NCI-H524 treated with DMSO at 0.1 percent for 48 hours (cell line): Measurements from ENCODE around the gene CLPTM1.
"Not testable (repeated sequence)": the region's sequence is repeated elsewhere in the genome, so short reads cannot be mapped to it uniquely, and the experiment has no call there.

Source experiments
- DNase-seq: peaks from one replicate; lab custom pipeline; 2025; lab: John Stamatoyannopoulos, UW

The CLPTM1 gene

DNA sequence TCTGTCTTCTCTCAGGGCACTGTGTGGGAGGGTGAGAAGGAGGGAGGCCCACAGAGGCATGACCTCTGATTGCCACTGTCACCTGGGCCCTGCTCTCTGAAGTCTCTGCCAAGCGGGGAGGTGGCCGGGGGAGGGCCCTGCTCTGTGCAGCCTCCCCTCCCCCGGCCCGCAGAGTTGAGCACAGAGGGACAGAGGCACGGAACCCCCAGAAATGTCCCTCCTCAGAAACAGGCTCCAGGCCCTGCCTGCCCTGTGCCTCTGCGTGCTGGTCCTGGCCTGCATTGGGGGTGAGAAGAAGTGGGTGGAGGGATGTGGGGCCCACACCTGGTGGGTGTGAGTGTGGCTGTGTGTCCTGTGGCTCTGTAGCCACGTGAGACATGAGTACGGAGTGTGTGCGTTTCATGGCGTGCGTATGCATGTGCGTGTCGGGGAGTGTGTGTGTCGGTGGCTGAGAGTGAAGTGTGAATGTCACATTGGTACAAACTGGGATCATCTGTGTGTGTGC is 13.1 kb upstream of the CLPTM1 start, which contains the start of gene APOC4:
Gene APOC4, plus strand, starts transcription at position 171 of the 505 bp plus-strand sequence. Its CDS starts 41 bp downstream, at position 212.
- DNase-seq, result no peak

DNA sequence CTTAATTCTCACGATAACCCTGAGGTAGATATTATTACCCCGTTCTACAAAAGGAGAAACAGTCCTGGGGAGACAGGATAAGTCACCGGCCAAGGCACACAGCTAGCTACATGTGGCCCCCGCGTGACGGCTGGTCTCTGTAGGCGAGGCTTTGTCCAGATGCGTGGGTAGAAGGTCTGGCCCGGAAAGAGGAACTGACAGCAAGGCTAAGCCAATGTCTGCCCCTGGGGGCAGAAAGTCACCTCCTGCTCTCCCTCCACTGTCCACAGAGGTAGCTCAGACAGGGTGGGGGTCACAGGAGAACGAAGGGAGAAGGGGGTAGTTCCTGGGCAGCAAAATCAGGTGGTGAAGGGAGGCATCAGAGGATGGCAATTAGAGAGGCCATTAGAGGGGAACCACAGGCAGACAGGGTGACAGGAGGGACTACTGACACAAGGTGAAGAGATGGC is 11.4 kb upstream of the CLPTM1 start:
- DNase-seq, result no peak

DNA sequence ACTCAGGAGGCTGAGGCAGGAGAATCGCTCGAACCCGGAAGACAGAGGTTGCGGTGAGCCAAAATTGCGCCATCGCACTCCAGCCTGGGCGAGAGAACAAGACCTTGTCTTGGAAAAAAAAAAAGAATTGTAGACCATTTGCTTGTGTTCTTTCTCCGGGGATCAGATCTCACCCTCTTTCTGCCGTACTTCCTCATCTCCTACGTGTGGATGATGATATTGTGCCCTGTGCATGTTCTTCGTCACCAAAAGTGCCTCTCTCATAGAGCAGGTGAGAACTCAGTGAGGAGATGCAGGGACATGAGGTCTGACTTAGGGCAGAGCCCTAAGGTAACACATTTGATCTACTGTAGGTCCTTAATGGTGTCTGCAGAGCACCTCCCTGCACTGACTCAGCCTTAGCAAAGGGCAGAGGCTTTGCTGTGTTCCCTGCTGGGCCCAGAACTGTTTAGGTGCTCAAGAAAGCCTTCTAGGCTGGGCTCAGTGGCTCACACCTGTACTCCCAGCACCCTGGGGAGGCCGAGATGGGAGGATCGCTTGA is 8.1 kb upstream of the CLPTM1 start:
- no peak for DNase-seq

DNA sequence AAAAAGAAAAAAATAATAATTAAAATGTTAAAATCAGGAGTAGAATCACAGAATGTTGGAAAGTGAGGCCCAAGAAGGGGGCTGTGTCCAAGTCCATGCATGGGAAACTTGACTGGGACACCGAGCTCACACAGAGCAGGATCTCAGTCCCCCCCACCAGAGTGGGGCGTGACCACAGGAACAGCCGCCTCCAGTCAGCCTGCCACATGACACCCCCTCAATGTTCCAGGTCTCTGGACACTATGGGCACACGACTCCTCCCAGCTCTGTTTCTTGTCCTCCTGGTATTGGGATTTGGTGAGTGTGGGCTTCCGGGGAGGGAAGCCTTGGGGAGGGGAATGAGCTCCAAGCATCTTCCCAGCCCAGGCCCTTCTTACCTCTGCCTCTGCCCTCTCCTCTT is 6.9 kb upstream of the CLPTM1 start:
- no peak for DNase-seq

DNA sequence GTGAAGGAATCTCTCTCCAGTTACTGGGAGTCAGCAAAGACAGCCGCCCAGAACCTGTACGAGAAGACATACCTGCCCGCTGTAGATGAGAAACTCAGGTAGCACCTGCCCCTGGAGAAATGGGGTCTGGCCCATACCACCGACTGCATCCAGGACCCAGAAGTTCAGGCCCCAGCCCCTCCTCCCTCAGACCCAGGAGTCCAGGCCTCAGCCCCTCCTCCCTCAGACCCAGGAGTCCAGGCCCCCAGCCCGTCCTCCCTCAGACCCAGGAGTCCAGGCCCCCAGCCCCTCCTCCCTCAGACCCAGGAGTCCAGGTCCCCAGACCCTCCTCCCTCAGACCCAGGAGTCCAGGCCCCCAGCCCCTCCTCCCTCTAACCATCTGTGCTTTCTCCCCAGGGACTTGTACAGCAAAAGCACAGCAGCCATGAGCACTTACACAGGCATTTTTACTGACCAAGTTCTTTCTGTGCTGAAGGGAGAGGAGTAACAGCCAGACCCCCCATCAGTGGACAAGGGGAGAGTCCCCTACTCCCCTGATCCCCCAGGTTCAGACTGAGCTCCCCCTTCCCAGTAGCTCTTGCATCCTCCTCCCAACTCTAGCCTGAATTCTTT is 6.3 kb upstream of the CLPTM1 start:
- DNase-seq, result no peak

DNA sequence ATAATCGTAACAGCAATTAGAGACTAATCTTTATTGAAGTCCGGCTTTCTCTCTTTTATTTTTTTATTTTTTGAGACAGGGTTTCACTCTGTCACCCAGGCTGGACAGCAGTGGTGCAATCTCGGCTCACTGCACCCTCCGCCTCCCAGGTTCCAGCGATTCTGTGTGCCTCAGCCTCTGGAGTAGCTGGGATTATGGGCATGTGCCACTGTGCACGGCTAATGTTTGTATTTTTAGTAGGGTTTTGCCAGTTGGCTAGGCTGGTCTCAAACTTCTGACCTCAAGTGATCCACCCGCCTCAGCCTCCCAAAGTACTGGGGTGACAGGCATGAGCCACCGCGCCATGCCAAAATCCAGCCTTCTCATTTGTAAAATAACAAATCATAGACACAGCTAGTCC is 5.6 kb upstream of the CLPTM1 start:
- no peak for DNase-seq

DNA sequence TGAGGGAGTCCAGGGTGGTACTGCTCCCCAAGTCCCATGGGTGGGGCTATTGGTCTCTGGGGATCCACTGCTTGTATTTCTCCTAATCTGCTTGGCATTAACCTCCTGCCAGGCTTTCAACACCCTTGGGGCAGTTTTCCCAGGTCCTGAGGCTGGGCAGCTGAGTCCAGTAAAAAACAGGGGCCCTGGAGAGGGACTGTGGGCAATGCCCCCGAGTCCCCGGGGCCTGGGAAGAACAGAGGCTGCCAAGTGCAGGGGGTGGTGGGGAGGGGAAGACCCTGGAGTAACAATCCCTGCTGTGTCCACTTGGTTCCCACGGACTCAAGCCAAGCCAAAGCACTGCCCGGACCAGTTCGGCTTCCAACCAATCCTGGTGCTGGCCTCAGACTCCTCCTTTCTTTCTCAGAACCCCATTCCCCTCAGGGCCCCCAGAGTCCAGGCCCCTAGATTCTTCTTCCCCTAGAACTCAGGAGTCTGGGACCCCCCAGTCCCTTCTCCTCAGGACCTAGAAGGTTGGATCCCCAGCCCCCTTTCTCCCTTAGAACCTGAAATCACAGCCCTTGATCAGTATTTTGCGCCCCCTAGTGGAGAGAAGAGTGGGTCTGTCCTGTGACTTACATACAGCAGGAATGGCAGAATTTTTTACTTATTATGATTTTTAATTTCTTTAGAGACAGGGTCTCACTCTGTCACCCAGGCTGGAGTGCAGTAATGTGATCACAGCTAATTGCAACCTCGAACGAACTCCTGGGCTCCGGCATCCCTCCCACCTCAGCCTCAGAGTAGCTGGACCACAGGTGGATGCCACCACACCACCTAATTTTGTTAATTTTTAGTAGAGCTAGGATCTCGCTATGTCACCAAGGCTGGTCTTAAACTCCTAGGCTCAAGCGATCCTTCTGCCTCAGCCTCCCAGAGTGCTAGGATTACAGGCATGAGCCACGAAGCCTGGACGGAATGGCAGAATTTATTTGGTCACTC is 3.7 kb upstream of the CLPTM1 start:
- DNase-seq, result peak; percentile 0

DNA sequence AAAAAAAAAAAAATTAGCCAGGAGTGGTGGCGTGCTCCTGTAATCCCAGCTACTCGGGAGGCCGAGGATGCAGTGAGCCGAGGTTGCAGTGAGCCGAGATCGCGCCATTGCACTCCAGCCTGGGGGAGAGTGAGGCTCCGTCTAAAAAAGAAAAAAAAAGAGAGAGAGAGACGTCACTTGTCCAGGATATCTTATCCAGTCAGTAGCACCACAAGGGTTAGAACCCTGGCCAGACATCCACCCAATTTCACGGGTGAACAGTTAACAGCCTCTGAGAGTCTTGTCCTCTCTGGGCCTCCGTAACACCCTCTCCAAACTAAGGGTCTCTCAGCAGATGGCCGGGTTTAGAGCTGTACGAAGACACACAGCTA is 917 bp upstream of the CLPTM1 start:
- no peak for DNase-seq

DNA sequence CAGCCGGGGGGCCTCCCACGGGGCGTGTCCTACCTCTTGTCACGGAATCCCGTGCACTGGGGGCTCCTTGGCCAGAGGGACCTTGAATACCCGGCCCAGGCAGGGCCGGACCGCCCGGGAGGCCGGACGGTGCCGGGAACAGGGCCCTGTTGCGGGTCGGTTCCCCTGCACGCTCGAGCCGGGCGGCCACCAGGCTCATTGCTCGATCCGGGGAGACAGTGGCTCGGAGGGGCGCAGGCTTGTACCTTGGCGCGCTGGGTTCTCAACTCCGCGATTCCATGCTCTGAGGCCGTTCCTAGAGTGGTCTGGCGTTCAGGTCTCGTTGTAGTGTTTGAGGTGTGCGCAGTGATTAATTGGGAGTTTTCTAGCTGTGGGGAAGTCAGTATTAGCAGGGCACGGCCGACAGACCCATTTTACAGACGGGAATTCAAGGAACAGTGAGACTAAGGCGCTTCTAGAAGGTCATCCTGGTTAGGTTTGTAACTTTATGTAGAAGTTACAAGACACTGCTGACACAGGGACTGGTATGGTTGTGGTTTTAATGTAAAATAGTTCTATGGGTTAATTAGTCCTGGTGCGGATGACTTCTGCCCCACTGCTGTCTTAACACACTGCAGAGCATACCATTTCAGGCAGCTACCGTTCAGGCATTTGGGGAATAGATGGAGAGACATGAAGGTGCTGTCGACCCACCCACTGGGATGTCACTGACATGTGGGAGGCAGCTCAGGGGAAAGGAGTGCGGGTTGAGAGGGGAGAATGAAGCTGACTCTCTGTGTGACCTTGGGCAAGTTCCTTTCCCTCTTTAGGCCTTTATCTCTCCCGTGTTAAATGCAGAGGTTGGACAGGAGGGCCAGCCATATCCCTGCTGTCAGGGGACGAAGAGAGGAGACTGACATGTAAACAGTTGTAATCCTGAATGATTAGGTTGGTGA is 592 bp downstream of the CLPTM1 start:
- no peak for DNase-seq

DNA sequence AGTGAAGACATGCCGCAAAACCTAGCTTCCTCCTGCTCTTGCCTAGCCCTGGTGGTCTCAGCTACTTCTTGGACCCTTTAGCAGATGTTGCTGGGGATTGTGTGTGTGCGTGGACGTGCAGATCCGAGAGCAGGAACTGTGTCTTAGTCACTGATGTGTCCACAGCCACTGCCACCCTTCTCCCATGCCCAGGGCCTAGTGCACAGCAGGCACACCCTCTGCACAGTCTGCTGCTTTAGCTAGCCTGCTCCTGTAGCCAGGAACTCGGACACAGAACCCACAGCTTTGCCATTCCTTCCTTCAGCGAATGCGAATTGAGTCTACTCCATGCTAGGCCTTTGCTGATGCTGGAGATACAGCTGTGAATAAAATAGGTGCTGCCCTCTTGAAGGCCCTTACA is 2.3 kb downstream of the CLPTM1 start:
- DNase-seq, result no peak

DNA sequence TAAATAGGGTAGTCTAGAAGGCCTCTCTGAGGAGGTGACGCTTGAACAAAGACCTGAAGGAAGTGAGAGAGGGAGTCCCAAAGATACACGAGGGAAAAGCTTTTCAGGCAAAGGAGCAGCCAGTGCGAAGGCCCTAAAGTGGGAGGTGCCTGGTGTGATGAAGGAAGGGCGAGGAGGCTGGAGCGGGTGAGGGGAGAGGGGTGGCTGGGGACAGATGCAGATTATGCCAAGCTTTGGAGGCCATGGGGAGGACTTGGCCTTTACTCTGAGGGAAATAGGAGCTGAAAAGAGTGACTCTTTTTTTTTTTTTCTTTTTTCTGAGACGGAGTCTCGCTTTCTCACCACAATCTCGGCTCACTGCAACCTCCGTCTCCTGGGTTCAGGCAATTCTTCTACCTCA is 2.9 kb downstream of the CLPTM1 start:
- no peak for DNase-seq

DNA sequence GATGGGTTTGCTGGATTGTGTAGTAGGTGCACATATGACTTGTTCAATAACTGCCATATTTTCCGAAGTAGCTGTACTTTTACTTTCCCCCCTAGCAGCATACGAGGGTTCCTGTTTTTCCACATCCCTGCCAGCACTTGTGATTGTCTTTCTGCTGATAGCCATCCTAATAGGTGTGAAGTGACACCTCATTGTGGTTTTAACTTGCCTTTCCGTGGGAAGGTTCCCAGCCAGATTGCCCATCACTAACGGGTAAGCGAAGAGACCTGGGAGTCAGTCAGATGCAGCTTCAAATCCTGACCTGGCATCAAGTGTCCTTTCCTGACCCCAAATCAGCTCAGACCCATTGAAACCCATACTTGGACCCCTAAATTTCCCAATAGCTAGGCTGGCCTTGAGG is 4.5 kb downstream of the CLPTM1 start:
- DNase-seq, result no peak

DNA sequence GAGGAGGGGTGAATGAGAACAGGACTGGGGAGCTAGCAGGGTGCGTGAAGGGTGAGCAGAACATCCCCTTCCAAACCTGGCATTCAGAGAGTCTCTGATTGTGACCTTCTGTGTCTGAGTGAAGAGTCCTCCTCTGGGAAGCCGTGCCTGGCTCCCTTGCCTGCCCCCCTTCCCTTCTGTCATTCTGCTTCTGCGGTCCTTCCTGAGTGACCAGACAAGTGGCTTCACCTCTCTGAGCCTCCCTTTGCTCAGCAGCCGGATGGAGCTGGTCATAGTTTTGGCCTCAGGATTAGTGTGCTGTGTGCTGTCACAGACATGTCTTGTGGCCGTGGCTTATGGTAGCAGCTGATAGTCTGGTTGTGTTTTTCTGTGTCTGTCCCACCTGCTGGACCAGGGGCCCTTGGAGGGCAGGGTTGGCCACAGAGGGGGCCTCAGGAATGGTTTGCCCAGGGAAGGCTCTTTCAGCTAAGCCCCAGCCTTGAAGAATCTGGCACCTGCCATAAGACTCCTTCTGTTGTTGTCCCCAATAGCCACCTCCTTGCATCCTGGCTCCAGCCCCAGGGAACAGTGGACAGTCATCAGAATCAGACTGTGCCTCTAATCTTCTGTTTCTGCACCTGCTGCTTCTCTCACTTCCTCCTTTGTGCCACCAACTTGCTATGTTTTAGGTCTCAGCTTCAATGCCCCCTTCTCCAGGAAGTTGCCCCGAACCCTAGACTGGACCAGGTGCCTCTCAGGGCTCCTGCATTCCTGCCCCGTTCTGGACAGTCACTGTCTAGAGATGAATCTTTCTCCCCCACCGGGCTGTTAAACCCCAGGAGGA is 5.9 kb downstream of the CLPTM1 start:
- no peak for DNase-seq

DNA sequence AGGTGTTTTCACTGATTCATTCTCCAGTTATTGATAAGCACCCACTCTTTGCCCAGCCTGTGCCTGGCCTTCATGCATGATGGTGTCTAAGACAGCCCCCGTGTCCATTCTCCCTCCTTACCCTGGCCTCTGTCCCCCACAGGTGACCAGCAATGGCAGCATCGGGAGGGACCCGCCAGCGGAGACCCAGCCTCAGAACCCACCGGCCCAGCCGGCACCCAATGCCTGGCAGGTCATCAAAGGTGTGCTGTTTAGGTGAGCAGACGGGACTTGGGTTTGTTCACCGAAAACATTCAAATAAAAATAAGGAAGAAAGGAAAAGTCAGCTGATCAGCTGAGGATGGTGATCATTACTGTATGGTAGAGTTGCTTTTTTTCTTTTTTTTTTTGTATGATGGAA is 6.6 kb downstream of the CLPTM1 start:
- DNase-seq, result no peak

DNA sequence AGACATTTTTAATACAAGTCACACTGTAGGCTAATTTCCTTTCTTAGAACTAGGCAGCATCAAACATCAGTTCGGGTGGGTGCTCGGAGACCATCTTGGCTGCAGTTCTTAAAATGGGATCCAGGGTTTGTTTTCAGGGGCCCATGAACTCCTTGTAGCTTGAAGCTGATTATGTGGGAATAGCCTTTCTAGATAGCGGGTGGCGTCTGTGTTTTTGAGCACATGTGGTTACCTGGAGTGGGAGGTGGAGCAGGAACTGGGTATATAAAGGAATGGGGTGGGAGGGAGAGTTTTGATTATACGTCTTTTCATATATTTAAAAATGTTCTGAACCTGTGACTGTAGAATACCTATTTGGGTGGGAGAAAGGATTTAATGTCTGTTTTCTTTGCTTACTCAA is 12.9 kb downstream of the CLPTM1 start:
- DNase-seq, result no peak

DNA sequence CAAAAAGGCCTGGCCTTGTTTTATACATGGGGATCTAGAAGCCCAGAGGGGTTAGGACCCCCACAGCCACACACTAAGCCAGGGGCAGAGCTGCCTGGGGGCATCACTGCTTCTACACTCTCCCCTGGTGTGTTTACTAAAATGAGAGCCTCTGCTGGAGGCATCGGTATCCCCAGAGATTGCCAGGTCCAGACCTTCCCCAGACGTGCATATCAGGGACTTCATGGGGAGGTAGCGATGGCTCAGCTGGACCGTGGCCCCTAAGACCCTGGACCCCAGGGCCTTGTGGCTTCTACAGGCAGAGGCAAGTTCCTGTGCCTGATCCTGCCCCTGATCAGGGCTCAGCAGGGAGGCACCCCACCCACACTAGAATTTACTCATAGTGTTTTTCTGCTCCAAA is 13.5 kb downstream of the CLPTM1 start:
- DNase-seq, result no peak

DNA sequence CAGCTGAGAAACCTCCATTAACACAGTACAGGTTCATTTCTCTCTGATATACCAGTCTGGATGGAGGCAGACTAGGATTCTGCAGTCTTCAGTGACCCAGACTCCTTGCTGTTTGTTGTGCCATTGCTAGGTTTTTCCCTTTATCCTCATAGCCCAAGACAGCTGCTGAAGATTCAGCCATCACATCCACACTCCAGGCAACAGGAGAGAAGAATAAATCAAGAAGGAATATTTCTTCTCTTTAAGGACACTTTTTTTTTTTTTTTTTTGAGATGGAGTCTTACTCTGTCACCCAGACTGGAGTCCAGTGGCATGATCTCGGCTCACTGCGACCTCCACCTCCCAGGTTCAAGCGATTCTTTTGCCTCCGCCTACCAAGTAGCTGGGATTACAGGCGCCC is 14.3 kb downstream of the CLPTM1 start:
- DNase-seq, result no peak

DNA sequence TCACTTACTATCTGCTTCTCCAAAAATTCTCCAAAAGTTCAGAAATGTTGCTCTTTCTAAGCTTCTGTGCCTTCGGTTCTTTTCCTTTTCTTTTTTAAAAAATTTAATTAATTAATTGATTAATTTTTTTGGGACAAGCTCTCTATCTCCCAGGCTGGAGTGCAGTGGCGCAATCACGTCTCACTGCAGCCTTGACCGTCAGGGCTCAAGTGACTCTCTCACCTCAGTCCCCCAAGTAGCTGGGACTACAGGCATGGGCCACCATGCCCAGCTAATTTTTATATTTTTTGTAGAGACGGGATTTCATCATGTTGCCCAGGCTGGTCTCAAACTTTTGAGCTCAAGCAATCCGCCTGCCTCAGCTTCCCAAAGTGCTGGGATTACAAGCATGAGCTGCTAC is 16.3 kb downstream of the CLPTM1 start:
- not testable (repeated sequence) for DNase-seq

DNA sequence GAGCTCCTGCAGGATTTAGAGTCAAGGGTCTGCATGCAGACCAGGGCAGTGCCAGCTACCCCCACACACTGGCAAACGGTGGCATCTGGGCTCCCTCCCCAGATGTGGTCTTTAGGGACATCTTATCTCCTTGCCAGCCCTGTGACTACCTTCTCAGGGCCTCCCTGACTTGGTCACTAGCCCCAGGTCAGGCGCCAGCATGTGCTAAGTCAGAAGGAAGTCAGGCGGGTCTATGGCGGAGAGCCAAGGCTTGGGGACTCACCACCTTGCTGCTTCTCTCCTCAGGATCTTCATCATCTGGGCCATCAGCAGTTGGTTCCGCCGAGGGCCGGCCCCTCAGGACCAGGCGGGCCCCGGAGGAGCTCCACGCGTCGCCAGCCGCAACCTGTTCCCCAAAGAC is 17.6 kb downstream of the CLPTM1 start:
- no peak for DNase-seq

DNA sequence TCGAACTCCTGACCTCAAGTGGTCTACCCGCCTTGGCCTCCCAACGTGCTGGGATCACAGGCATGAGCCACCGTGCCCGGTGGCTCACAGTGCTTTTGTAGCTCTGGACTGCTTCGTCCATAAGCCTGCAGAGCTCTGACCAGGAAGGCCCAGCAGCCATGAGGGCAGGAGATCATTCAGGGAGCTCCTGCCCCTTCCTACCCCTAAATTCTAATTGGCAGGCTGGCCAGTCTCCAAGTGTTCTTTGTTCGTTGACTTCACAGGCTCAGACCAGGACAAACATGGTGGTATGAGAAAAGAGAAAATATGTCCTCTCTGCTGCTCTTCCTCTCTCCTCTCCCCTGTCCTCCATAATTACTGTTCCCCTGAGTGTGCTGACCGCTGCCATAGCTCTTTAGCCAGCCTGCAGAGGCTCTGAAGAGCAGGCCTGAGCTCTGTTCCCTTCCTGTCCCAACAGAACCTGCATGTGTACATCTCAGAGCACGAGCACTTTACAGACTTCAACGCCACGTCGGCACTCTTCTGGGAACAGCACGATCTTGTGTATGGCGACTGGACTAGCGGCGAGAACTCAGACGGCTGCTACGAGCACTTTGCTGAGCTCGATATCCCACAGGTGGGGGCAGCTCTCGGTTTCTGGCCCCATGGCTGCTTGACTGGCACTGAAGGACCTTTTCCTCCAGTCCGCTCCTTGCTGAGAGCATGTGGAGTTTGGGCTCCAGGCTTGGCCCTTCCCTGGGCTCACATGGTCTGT is 19.0 kb downstream of the CLPTM1 start:
- DNase-seq, result no peak
